Gastroesophageal sphincter (tissue), 4 donors: ENCODE results near the gene POLN. TPM values are rescaled to one million over a fixed set of nuclear protein-coding genes. Genes with fewer than 3 reads are reported as not detected.

ENCODE experiments used
- ATAC-seq: fragments of 150-250 bp; one replicate; pipeline ENCODE4 v1.9.1; 2016; ENCODE audit warnings: mild to moderate bottlenecking, moderate library complexity
- H3K27ac ChIP-seq, 4 donors: fragments of 200-600 bp; sonication (generic) in 3 of 4; 1 replicate in 3 of 4; 2 replicates in 1 of 4; pipeline ENCODE4 v1.5.1; 2016 to 2019
- H3K27me3 ChIP-seq: fragments of 200-600 bp; sonication (generic); one replicate; pipeline ENCODE4 v1.5.1; 2019
- H3K36me3 ChIP-seq, 2 donors: fragments of 200-600 bp; sonication (generic); one replicate each; pipeline ENCODE4 v1.5.1; 2019; ENCODE audit warnings: control low read depth in 1 of 2
- H3K4me1 ChIP-seq, 3 donors: fragments of 200-600 bp; sonication (generic); 1 replicate in 2 of 3; 2 replicates in 1 of 3; pipeline ENCODE4 v1.5.1; 2016 to 2019; ENCODE audit warnings: control low read depth in 2 of 3
- H3K4me3 ChIP-seq, 2 donors: fragments of 200-600 bp; sonication (generic); one replicate each; pipeline ENCODE4 v1.5.1; 2019; ENCODE audit warnings: mild to moderate bottlenecking in 1 of 2, moderate library complexity in 1 of 2
- H3K9me3 ChIP-seq, 3 donors: fragments of 200-600 bp; sonication (generic); one replicate each; pipeline ENCODE4 v1.5.1; 2017 to 2019; ENCODE audit warnings: control low read depth in 2 of 3
- EP300 ChIP-seq: sonication (generic); formaldehyde crosslinking; IDR thresholded peaks from one replicate; pipeline ENCODE4 v1.6.1; 2017; ENCODE audit warnings: antibody characterized with exemption, mild to moderate bottlenecking
- POLR2A ChIP-seq, 2 donors: fragments of 450-650 bp; IDR thresholded peaks; one replicate each; pipeline ENCODE4 v1.6.1; 2017; ENCODE audit warnings: antibody characterized with exemption in 2 of 2, mild to moderate bottlenecking in 2 of 2, moderate library complexity in 1 of 2
- POLR2AphosphoS5 ChIP-seq: sonication (generic); formaldehyde crosslinking; IDR thresholded peaks from one replicate; pipeline ENCODE4 v1.6.1; 2017; ENCODE audit warnings: antibody characterized with exemption
- whole genome bisulfite sequencing, 2 donors: methylation state at CpG; one replicate each; pipeline ENCODE4 v1.1.5; 2018; ENCODE audit warnings: low coverage in 1 of 2; 5-methylcytosine and 5-hydroxymethylcytosine counted together
- total RNA-seq, 4 donors: library from RNA; depleted of rRNA; stranded (reverse); fragments of >200 nt; gene quantifications; one replicate each; pipeline ENCODE4 v1.1.0, GENCODE V29; 2016
- TF ChIP-seq, protein P1 (sequence below), 4 experiments: fragments of 200-600 bp in 2 of 4; fragments of 450-650 bp in 2 of 4; sonication (generic) in 1 of 4; IDR thresholded peaks; one replicate each; pipeline ENCODE4 v1.5.1; 2017 to 2019; ENCODE audit warnings: antibody characterized with exemption in 4 of 4, mild to moderate bottlenecking in 2 of 4, moderate library complexity in 2 of 4

The POLN gene
- total RNA-seq, 4 donors from 2014 or later = 1.5 to 4.6 (median 2.6) TPM

DNA sequence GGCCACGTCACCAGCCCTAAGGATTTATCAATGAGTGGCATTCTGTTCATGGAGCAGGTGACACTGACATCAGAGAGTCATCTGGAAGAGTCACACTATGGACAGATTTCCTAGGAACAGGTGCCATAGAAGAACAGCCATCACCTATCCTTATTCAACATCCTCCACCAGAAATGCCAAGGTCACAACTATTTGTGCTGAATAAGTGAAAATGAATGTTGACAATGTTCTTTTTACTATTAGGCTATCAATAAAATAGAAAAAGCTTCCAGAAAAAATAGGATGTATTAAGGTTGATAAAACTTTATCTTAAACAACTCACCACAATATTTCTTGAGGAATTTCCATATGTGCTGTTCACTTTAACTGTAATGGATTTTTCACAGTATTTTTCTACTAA lies 62.9 kb downstream of the POLN start:
- H3K27ac ChIP-seq = no peak overlapping the region
- peaks cover 0 to 5% (median 0%) of the 10 kb centered on the region in 3 donors for H3K9me3 ChIP-seq
- TF ChIP-seq EP300 (no peak), POLR2A (IDR thresholded peaks at IDR 0.05) (no peak), POLR2AphosphoS5 (no peak)
- TF ChIP-seq, protein P1, sequence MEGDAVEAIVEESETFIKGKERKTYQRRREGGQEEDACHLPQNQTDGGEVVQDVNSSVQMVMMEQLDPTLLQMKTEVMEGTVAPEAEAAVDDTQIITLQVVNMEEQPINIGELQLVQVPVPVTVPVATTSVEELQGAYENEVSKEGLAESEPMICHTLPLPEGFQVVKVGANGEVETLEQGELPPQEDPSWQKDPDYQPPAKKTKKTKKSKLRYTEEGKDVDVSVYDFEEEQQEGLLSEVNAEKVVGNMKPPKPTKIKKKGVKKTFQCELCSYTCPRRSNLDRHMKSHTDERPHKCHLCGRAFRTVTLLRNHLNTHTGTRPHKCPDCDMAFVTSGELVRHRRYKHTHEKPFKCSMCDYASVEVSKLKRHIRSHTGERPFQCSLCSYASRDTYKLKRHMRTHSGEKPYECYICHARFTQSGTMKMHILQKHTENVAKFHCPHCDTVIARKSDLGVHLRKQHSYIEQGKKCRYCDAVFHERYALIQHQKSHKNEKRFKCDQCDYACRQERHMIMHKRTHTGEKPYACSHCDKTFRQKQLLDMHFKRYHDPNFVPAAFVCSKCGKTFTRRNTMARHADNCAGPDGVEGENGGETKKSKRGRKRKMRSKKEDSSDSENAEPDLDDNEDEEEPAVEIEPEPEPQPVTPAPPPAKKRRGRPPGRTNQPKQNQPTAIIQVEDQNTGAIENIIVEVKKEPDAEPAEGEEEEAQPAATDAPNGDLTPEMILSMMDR (IDR thresholded peaks at IDR 0.05) = no peak
- no peaks in the 10 kb centered on the region for H3K4me1 ChIP-seq
- peaks cover 0 to 3% of the 10 kb centered on the region in 2 donors for H3K36me3 ChIP-seq
- no peak overlapping the region for H3K4me3 ChIP-seq
- ATAC-seq = no peak
- no CpG with 5 or more reads among the region's 1 CpG for WGBS, 2 donors
- no peaks in the 10 kb centered on the region for H3K27me3 ChIP-seq

DNA sequence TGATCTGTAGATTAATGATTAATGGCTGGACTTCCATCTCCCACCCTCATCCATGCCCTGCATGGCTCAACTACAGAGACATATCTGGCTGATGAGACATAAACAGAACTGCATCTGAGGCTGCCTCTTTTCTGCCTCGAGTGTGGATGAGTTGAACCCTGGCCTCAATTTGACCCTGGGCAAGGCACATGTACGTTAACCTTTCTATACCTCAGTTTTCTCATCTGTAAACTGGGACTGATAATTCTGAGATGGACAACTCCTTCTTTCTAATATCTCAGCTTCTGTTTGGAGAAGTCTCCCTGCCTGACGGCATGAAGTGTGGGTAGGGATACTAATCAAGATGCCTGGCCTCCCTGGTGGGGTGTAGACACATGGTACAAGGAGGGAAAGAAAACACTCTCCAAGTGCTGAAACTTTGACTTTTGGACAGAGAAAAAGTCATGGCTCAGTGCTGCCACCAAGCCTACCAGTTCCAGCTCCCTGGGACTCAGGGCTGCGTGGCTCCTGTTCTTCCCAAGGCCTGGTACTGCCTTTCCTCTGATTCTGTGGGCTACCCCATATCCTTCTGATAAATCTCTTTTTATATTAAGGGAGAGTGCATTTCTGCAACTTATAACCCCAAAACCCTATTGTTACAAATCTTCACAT lies 64.4 kb downstream of the POLN start:
- Histone ChIP-seq H3K36me3 (peaks cover 0 to 3% of the 10 kb centered on the region in 2 donors), H3K4me1 (no peaks in the 10 kb centered on the region), H3K9me3 (peaks cover 0 to 4% (median 0%) of the 10 kb centered on the region in 3 donors), H3K27ac (no peak overlapping the region), H3K27me3 (no peaks in the 10 kb centered on the region), H3K4me3 (no peak overlapping the region)
- ATAC-seq = no peak
- WGBS, 2 donors = 47 to 80% methylated on average over 1 to 4 of the region's 4 CpGs
- TF ChIP-seq POLR2AphosphoS5 (no peak), EP300 (no peak), POLR2A (IDR thresholded peaks at IDR 0.05) (no peak)
- TF ChIP-seq, protein P1 (IDR thresholded peaks at IDR 0.05) = no peak

- H3K36me3 ChIP-seq = peaks cover 0 to 3% of the 10 kb centered on the region in 2 donors
- H3K27me3 ChIP-seq = no peaks in the 10 kb centered on the region
- ATAC-seq = no peak
- no peaks in the 10 kb centered on the region for H3K4me1 ChIP-seq
- no peak overlapping the region for H3K27ac ChIP-seq
- TF ChIP-seq POLR2A (IDR thresholded peaks at IDR 0.05) (no peak), POLR2AphosphoS5 (no peak), EP300 (no peak)
- TF ChIP-seq, protein P1 (IDR thresholded peaks at IDR 0.05) = no peak
- WGBS, 2 donors = 71 to 81% methylated on average over 7 to 9 of the region's 9 CpGs
- H3K9me3 ChIP-seq = no peaks in the 10 kb centered on the region
- no peak overlapping the region for H3K4me3 ChIP-seq
Observed at GRCh38 chr4:2175990-2176698, 65.8 kb downstream of the POLN start.

GRCh38 chr4:2174061-2174460 lies 67.9 kb downstream of the POLN start:
- 100% methylated on average over 1 to 4 of the region's 6 CpGs for WGBS, 2 donors
- ATAC-seq = no peak

More at GRCh38 chr4:2174061-2174460, 67.9 kb downstream of the POLN start:
- no peak overlapping the region for H3K27ac ChIP-seq
- no peaks in the 10 kb centered on the region for H3K27me3 ChIP-seq
- no peak overlapping the region for H3K4me3 ChIP-seq
- H3K4me1 ChIP-seq = no peaks in the 10 kb centered on the region
- no peaks in the 10 kb centered on the region for H3K9me3 ChIP-seq
- peaks cover 0 to 17% of the 10 kb centered on the region in 2 donors for H3K36me3 ChIP-seq
- TF ChIP-seq POLR2AphosphoS5 (no peak), POLR2A (IDR thresholded peaks at IDR 0.05) (no peak), EP300 (no peak)
- TF ChIP-seq, protein P1 (IDR thresholded peaks at IDR 0.05) = no peak
